HG02610 (cell line): ENCODE measurements around the gene SLC13A5.
A peak's percentile ranks its signal among the peaks of the same experiment; 100 is the strongest.
"Not testable (repeated sequence)": the region's sequence is repeated elsewhere in the genome, so short reads cannot be mapped to it uniquely, and the experiment has no call there.

Experiments used
- ATAC-seq: cut with Tn5 transposase; IDR thresholded peaks from one replicate; pipeline ENCODE4 v1.9.1; 2021; ENCODE audit warnings: mild to moderate bottlenecking, moderate library complexity; ENCODE audit not compliant: unreplicated experiment

The SLC13A5 gene

DNA sequence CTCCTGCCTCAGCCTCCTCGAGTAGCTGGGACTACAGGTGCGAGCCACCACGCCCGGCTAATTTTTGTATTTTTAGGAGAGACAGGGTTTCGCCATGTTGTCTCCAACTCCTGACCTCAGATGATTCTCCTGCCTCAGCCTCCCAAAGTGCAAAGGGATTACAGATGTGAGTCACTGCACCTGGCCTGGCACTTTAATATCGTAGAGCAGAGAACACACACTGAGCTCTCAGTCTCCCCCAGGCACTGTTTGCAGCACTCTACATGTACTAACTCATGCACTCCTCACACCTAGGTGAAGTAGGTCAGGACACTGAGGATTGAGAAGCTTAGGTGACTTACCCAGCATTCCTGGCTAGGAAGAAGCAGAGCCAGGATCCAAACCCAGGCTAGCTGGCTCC lies 46.6 kb downstream of the SLC13A5 start:
- ATAC-seq, result no peak

DNA sequence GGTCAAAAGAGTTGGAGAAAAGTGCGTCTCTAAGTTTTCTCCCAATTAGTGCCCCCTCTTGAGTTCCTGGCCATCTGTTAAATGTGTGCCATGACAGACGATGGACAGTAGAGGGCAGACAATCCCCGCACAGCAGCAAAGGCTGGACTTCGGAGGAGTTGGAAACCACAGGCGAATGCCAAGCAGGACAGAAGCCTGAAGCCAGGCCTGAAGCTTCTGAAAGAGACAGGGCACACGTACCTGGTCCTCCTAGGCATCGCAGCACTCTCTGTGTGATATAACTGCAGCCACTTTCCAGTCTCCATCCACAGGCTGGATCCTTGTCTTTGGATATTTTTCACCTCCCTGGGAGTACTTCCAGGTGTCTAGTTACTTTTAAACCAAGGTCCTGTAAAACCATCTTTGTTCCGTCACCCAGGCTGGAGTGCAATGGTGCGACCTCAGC lies 47.1 kb downstream of the SLC13A5 start:
- ATAC-seq, result no peak

DNA sequence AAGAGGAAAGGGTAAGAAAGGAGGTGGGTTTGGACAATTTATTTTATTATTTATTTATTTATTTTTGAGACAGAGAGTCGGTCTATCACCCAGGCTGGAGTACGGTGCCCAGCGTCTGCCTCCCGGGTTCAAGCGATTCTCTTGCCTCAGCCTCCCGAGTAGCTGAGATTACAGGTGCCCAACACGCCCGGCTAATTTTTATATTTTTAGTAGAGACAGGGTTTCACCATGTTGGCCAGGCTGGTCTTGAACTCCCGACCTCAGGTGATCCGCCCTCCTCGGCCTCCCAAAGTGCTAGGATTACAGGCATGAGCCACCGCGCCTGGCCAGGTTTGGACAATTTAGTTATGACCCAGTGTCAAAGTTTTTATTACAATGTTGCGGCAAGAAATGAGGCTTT lies 50.0 kb downstream of the SLC13A5 start:
- not testable (repeated sequence) for ATAC-seq

DNA sequence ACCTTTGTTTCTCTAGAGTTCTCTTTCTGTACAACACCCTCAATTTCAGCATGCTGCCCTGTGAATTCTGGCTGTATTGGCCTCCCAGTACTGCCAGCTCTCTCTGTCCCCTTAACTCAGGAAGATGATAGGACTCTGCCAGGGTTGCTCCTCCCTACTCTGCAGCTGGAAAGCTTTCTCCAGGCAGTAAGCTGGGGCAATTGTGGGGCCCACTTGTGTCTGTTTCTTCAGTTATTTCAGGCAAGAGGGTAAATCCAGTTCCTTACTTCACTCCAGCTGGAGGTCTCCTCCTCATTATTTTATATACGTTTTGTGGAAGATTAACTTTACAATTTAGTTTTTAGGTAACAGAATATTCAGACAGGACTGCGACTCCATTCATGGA lies 51.7 kb downstream of the SLC13A5 start:
- ATAC-seq, result no peak

DNA sequence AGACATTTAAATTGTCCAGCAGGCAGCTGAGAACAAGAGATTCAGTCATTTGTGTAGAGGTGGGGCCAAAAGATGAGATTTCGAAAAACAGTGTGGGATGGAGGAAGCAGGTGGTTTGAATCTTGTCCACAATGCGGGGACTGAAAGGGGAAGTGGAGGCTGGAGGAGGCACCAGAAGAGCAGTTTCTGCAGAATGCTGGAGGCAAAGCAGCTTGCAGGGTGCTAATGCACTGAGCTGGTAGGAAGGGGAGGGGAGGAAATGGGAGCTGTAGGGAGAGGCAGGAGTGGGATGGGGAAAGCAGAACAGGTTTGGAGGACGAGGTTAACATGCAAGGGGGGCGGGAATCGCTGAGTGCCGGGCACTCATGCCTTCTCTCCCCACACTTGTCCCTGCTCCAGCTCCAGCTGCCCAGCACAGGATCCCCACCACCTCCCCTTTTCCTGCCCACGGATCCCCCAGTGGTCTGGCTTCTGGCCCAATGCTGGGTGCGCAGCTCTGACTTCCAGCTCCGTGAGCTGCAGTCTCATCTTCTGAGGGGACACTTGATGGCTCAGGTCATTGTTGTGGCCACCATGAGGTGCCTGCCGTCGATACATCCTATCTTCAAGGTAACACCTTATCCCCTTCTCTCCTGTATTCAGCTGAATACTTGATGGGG lies 52.2 kb downstream of the SLC13A5 start:
- peak; percentile 74 for ATAC-seq

DNA sequence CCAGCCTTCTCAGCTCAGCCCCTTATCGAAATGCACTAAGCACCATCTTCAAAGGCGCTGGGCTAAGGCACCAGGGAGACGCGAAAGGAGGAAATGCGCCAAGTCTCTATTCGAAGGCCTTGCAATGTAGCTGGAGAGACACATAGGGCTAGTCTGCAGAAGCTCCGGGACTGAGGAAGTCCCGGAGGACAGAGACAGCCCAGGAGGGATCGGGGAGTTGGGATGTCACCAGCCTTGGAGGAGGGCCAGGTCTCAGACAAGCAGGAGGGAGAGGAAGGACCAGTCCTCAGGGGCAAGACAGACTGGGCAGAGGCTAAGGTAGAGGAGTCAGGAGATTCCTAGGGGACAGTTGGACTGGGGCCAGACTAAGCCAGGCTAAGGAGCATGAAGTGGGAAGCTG lies 53.1 kb downstream of the SLC13A5 start:
- no peak for ATAC-seq

DNA sequence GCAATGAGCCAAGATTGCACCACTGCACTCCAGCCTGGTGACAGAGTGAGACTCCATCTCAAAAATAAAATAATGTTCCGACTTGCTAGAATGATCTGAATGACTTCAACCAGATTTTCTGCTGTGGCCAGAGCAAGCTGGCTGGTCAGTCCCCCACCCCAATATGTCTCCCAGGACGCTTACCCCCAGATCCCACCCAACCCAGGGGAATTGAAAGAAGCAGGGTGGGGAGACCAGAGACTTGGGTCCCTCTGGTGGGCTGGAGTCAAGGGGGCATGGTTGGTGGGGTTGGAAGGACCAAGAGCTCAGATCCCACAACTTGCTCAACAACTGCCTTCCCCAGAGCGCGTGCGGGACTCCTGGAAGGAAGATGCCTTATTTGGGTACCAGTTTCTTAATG lies 54.8 kb downstream of the SLC13A5 start:
- not testable (repeated sequence) for ATAC-seq

DNA sequence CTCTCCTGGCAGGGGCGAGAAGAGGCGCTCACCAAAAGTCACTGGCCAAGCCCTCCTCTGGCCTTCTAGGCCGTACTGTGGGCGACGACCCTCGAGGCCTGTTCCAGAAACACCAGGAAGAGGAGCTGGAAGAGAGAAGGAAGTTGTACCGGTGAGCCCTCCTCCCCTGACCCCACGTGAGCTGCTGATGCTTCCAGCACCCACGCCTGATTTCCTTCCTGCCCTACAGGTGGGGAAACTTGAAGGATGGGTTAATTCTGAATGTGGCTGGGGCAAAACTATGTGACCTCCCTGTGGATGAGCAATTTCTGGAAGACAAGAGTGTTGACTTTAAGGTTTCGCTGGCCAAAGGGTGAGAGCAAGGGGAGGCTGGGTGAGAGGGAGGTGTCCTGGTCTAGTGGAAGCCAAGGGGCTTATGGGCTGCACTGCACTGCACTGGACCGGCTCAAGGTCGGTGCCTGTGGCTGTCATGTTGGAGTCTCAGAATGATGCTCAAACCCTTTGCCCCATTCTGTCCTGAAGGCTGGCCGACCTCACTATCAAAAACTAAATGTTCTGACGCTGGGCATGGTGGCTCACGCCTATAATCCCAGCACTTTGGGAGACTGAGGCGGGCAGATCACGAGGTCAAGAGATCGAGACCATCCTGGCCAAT lies 55.4 kb downstream of the SLC13A5 start:
- no peak for ATAC-seq

DNA sequence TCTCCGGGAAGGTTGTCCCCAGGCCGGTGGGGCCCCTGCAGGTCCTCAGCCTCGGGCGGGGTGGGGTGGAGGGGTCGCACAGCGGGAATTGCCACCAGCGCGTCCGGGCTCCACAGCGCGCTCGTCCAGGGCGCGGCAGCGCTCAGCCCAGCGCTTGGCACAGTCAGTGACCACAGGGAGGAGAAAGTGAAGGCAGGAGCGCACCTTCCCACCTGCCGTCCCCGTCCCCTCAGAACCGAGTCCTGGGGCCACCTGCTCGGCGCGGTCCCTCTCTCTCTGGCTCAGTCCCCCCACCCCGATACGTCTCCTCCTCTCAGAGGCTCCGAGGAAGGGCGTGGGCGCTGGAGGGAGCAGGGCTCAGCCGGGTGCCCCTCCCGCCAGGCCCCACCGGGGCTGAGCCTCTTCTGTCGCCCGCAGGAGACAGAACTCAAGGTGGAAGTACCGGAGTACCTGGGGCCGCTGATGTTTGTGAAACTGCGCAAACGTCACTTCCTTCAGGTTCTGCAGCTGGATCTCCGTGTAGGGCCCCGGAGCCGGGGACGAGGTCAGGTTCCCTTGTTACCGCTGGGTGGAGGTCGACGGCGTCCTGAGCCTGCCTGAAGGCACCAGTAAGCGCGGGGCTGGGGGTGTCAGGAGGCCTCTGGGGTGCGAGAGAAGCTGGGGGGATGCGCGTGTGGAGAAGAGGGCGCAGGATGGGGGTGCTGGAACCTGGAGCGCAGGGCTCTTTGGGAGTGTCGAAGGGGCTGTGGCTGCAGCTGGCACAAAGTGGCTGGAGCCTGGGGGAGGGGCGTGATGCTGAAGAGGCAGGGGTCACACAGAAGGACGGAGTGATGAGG lies 56.2 kb downstream of the SLC13A5 start:
- not testable (repeated sequence) for ATAC-seq

DNA sequence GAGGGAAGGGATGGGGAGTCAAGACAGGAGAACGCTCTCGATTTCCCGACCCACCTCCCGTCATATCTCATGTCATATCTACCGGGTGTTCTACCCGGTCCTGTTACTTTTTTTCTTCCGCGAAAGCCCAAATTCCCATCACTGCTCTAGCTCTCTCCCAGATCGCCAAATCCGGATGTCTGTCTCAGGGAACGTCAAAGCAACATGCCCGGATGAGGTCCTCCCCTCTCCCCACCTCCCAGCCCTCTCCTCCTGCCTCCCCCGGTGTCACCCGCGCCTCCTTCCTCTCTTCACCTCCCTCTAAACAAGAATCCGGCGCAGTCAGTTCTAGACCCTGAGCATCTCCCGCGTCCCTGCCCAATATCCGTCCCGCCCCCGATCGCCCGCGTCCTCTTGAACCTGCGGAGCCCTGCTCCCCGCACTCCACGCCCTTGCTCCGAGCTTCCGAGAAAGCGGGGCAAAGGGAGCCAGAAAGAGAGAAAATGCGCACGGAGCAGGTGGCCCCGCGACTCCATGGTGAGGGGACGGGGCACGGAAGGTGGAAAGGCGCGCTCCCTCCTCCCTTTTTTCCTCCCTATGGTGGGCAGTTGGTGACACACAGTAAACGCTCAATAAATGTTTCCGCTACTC lies 57.3 kb downstream of the SLC13A5 start:
- ATAC-seq, result not testable (repeated sequence)

DNA sequence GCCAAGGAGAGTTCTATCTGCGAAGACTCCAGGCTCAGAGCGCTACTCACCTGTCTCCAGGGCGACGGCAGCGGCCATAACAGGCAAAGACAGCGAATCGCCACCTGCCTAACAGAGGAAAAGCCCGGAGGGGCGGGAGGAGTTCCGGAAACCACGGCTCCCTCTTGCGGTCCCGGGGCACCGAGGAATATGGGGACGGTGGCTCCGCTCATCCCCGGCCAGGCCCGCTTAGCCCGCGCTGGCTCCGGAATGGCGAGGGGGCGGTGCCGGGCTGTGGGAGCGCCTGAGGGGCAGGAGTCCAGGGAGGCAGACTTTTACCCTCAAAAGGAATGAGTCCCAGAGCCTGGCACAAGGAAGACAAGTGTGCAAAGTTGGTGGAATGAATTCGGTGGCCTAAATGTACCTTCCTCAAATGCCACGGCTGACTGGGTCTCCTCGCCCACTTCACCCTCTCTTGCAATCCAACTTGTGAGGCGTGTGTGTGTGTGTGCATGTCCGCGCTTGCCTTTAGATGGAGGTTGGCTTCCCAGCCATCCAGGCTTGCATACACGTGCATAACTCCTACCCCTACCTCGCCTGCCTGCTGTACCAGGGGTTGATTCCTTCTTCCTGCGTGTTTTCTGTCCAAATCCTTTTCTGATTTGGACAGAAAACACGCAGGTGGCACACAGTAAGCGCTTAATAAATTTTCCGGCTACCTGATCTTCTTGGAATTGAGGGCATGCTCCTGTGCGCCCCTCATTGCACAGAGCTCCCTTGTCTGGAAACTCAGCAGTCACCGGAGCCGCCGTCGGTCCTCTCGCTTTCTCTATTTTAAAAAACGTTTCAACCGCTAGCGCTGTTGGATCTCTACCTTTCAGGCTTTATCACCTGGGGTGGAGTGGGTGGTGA lies 58.1 kb downstream of the SLC13A5 start:
- no peak for ATAC-seq

DNA sequence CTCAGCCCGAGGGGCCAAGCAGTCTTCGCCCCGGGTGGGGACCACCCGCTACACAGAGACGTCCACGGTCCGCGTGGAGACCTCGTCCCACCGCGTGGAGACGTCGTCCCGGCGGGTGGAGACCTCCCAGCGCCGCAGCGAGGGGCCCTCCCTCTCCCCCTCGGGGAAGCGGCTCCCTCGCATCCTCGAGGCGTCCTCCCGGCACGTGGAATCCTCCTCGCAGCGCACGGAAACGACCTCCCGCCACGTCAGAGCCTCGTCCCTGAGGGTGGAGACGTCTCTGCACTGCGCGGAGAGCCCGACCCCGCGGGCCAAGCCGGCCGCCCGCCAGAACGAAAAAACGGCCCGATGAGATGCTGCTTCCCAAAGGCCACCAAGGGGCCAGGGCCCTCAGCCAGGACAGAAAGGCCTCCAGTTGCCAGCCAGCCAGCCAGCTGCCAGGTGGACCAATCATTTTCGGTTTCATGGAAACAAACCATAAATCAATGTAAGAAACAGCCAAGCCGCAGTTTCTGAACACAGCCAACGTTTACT lies 61.2 kb downstream of the SLC13A5 start:
- no peak for ATAC-seq

DNA sequence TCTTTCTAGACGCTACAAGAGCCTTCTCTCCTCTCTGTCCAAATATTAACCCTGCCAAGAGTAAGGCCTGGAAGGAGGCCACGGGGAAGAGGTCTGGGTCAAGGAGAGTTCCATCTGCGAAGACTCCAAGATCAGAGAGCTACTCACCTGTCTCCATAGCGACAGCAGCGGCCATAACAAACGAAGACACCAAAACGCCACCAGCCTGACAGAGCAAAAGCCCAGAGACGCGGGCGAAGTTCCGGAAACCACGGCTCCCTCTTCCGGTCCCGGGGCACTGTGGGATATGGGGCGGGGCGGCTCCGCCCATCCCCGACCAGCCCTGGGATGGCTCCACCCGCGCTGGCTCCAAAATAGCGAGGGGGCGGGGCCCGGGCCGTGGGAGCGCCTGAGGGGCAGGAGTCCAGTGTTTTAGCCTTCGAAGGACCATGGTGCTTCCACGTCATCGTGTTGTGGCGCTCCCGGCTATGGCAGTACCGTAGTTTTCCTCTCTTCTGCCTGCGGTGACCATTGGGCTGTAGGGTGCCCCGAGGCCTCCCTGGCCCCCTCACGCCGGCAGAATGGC lies 61.7 kb downstream of the SLC13A5 start, which contains the start of the genes C17orf100 and MED31:
Gene C17orf100 (plus strand): TSS at position 409 of the 565 bp plus-strand sequence. CDS start 152 bp downstream, at position 561.
Gene MED31 (minus strand): TSS at position 252 of the 565 bp plus-strand sequence. CDS start 77 bp downstream, at position 175.
- ATAC-seq, result peak; percentile 87

DNA sequence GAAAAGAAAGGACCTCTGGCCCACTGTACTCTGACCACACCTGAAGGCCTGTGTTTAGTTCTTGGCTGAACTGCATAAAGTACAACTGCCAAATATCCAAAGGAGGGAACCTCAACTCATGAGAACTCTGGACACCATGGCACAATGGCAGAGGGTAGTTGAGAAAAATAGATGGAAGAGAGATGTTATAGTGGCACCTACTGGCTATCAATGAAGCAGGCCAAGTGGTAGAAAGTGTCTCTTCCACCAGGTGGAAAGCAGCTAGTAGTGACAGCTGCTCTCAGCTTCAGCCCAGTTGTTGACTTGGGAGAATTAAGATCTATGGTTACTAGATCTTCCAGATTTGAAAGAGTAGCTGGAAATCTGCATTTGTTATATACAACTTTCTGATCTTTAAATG lies 65.0 kb downstream of the SLC13A5 start:
- ATAC-seq, result no peak

DNA sequence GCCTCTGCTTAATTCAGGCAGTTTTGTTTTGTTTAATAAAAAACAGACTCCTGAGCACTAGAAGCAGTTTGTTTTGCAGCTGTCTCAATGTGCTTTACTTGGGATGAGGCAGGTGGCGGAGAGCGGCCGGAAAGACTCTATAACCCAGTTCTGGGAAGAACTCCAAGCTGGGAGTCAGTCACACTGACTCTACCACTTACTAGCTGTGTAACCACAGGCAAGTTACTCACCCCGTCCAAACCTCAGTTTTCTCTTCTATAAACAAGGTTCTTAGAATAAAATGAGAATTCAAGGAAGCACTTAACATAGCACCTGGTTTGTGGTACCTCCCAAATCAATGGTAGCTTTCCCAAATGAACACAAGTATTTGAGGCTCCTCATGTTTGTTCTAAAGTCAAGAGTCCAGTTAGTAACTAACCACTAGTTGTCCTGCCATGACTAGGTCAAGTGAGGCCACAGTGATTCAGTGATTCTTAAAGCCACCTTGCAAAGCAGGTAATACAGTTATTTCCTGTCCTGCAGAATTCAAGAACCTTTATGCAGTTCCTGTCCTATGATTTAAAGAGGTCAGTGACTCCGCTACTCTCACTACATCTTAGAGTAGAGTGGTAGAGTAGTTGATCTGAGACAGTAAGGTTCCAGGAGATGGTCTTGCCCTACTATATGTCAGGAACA lies 69.6 kb downstream of the SLC13A5 start:
- ATAC-seq, result no peak

DNA sequence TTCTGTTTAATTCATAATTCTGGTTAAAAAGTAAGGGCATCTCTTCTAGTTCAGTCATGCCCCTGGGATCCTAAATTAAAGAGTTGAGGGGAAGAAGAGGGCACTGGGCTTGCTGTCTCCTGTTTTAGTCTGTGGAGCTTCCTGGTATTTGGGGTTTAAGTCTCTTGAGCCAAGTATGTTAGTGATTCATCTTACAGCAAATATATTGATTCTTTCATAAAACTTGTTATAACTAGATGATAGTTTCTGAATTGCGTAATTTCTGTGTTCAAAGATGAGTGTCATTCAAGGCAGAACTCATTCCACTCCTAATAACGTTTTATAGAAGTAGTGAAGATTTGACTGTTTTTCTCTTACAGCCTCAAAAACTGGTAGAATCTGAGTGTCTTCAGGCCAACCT lies 70.6 kb downstream of the SLC13A5 start:
- no peak for ATAC-seq

DNA sequence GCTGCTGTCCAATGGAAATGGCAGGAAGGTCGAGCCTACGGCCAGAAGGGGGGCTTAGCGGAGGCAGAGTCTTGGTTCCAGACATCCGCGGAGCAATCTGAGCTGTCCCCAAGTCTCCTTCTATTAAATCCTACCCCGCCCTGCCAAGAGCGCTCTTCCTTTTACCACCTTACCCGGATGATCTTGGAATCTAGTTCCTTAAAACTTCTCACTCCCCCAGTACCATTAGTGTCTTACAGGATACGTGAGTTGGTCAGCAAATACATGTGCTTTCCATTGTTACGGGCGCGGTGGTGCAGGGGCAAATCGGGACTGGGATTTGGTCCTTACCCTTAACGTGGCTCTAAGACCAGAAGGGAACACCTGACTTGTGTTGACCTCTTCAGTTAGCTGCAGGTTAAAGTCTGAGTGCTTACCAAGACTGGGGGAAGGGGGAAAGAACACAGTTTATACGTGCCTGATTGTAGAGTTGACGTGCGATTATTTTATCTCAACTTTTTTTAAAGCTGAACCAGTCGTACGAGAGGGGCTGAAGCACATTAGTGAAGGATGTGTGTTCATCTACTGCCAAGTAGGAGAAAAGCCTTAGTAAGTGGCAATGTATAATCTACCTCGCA lies 71.8 kb downstream of the SLC13A5 start:
- ATAC-seq, result no peak

DNA sequence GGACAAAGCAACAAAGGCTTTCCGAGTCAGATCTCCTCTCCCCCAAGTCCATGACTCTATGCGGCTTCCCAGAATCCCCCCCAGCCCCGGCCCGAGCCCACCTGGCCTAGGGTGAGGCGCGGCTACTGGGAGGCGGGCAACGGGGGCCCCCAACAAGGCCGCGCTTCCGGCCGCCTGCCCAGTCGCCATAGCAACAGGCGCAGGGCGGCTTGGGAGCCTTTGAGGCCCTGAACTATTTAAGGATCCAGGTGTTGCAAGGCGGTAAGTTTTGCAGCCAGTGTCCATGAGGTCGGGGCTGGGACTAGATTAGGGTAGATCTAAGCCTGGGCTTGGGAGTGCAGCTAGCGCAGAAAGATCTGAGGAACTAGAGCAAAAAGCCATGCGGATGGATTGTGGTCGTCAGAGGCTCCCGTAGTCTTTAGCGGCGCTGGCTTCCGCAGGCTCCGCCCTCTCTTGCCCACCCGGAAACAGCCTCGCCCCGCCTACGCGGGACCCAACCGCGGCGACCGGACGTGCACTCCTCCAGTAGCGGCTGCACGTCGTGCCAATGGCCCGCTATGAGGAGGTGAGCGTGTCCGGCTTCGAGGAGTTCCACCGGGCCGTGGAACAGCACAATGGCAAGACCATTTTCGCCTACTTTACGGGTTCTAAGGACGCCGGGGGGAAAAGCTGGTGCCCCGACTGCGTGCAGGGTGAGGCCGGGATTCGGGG lies 72.5 kb downstream of the SLC13A5 start, which contains the start of the genes KIAA0753 and TXNDC17:
Gene KIAA0753 (minus strand): TSS at position 176 of the 711 bp plus-strand sequence. CDS start 5,608 bp downstream, outside the sequence.
Gene TXNDC17 (plus strand): TSS at position 525 of the 711 bp plus-strand sequence. CDS start 23 bp downstream, at position 548.
- ATAC-seq, result peak; percentile 87
